ENCODE measurements around the gene KBTBD13. TPM values are rescaled to one million over a fixed set of nuclear protein-coding genes. Genes with fewer than 3 reads are reported as not detected.
A peak's percentile ranks its signal among the peaks of the same experiment; 100 is the strongest.

KBTBD13 gene
- total RNA-seq, 1 donor from 2014 or later, result not detected

- H3K27ac ChIP-seq, result no peak overlapping the region
- no peaks in the 10 kb centered on the region for H3K4me1 ChIP-seq
- peaks cover 13% of the 10 kb centered on the region for H3K27me3 ChIP-seq
- Mint-ChIP-seq H3K4me3 (peak overlapping the region; percentile 29), H3K36me3 (no peaks in the 10 kb centered on the region), H3K27ac (no peak overlapping the region), H3K4me1 (peaks cover 26% of the 10 kb centered on the region), H3K9me3 (no peaks in the 10 kb centered on the region), H3K27me3 (ENCODE audit: insufficient read depth, low read depth) (no peaks in the 10 kb centered on the region)
- no peak for DNase-seq (ENCODE audit: low spot score)
- no peak overlapping the region for H3K4me3 ChIP-seq
- H3K9me3 ChIP-seq (ENCODE audit: low read depth), result no peaks in the 10 kb centered on the region
- H4K20me1 ChIP-seq (ENCODE audit: low read depth), result peaks cover 8% of the 10 kb centered on the region
- no peak overlapping the region for H2AFZ ChIP-seq (replicated peaks)
- H3K36me3 ChIP-seq, result no peaks in the 10 kb centered on the region
- H3F3A ChIP-seq (ENCODE audit: low read depth), result peaks cover 2% of the 10 kb centered on the region
- no peak overlapping the region for H3K4me2 ChIP-seq
- no peak overlapping the region for H3K9ac ChIP-seq
- H3K79me2 ChIP-seq (ENCODE audit: low read depth), result no peaks in the 10 kb centered on the region
- no peak for TF ChIP-seq EZH2 (IDR thresholded peaks at IDR 0.05)
- TF ChIP-seq EZH2phosphoT487 (IDR thresholded peaks at IDR 0.05), result no peak
- TF ChIP-seq, protein P1, sequence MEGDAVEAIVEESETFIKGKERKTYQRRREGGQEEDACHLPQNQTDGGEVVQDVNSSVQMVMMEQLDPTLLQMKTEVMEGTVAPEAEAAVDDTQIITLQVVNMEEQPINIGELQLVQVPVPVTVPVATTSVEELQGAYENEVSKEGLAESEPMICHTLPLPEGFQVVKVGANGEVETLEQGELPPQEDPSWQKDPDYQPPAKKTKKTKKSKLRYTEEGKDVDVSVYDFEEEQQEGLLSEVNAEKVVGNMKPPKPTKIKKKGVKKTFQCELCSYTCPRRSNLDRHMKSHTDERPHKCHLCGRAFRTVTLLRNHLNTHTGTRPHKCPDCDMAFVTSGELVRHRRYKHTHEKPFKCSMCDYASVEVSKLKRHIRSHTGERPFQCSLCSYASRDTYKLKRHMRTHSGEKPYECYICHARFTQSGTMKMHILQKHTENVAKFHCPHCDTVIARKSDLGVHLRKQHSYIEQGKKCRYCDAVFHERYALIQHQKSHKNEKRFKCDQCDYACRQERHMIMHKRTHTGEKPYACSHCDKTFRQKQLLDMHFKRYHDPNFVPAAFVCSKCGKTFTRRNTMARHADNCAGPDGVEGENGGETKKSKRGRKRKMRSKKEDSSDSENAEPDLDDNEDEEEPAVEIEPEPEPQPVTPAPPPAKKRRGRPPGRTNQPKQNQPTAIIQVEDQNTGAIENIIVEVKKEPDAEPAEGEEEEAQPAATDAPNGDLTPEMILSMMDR (IDR thresholded peaks at IDR 0.05), result no peak
Measured at GRCh38 chr15:65051266-65051665, 25.3 kb upstream of the KBTBD13 start.

DNA sequence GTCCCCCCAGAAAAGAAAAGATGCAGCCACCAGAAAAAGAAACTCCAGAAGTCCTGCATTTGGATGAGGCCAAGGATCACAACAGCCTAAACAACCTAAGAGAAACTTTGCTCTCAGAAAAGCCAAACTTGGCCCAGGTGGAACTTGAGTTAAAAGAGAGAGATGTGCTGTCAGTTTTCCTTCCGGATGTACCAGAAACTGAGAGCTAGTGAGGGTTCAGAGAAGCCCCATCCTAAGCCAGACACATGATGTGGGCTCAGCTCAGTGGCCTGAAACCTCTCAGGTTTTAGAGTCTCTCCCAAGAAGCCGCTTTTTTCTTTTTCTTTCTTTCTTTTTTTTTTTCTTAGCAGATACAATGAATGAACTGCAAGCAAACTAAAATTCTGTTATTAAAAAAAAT is 23.6 kb upstream of the KBTBD13 start:
- Histone ChIP-seq H3K4me3 (no peak overlapping the region), H3K9me3 (ENCODE audit: low read depth) (no peaks in the 10 kb centered on the region), H3K4me1 (no peaks in the 10 kb centered on the region), H3K27me3 (peaks cover 13% of the 10 kb centered on the region), H3K4me2 (no peak overlapping the region), H3F3A (ENCODE audit: low read depth) (peaks cover 2% of the 10 kb centered on the region), H2AFZ (replicated peaks) (no peak overlapping the region), H3K79me2 (ENCODE audit: low read depth) (no peaks in the 10 kb centered on the region), H3K36me3 (no peaks in the 10 kb centered on the region), H3K9ac (no peak overlapping the region), H4K20me1 (ENCODE audit: low read depth) (peaks cover 8% of the 10 kb centered on the region), H3K27ac (no peak overlapping the region)
- Mint-ChIP-seq H3K9me3 (no peaks in the 10 kb centered on the region), H3K4me3 (no peak overlapping the region), H3K27me3 (ENCODE audit: insufficient read depth, low read depth) (no peaks in the 10 kb centered on the region), H3K4me1 (peaks cover 34% of the 10 kb centered on the region), H3K36me3 (no peaks in the 10 kb centered on the region), H3K27ac (peak overlapping the region; percentile 23)
- TF ChIP-seq, protein P1 (IDR thresholded peaks at IDR 0.05), result no peak
- TF ChIP-seq EZH2phosphoT487 (IDR thresholded peaks at IDR 0.05), result no peak
- TF ChIP-seq EZH2 (IDR thresholded peaks at IDR 0.05), result no peak
- DNase-seq (ENCODE audit: low spot score), result no peak

- H3K36me3 Mint-ChIP-seq, result no peaks in the 10 kb centered on the region
- H3K27me3 ChIP-seq, result peaks cover 9% of the 10 kb centered on the region
- no peaks in the 10 kb centered on the region for H3K9me3 Mint-ChIP-seq
- no peak overlapping the region for H3K27ac ChIP-seq
- H3K79me2 ChIP-seq (ENCODE audit: low read depth), result no peaks in the 10 kb centered on the region
- H3K9me3 ChIP-seq (ENCODE audit: low read depth), result no peaks in the 10 kb centered on the region
- no peak for TF ChIP-seq EZH2phosphoT487 (IDR thresholded peaks at IDR 0.05)
- TF ChIP-seq EZH2 (IDR thresholded peaks at IDR 0.05), result no peak
- TF ChIP-seq, protein P1 (IDR thresholded peaks at IDR 0.05), result peak; percentile 91
- no peak overlapping the region for H3K27ac Mint-ChIP-seq
- H3K4me1 Mint-ChIP-seq, result peaks cover 26% of the 10 kb centered on the region
- DNase-seq (ENCODE audit: low spot score), result peak; percentile 81
- H3K27me3 Mint-ChIP-seq (ENCODE audit: insufficient read depth, low read depth), result no peaks in the 10 kb centered on the region
- no peak overlapping the region for H3K4me2 ChIP-seq
- H2AFZ ChIP-seq (replicated peaks), result no peak overlapping the region
- H3K4me3 Mint-ChIP-seq, result no peak overlapping the region
- H3F3A ChIP-seq (ENCODE audit: low read depth), result peaks cover 2% of the 10 kb centered on the region
- H3K4me3 ChIP-seq, result no peak overlapping the region
- H3K4me1 ChIP-seq, result no peaks in the 10 kb centered on the region
- peaks cover 8% of the 10 kb centered on the region for H4K20me1 ChIP-seq (ENCODE audit: low read depth)
- H3K36me3 ChIP-seq, result no peaks in the 10 kb centered on the region
- no peak overlapping the region for H3K9ac ChIP-seq
Measured at GRCh38 chr15:65054333-65055200, 22.0 kb upstream of the KBTBD13 start.

All from neural progenitor cell (in vitro differentiated cells).